ENCODE results near the gene KRTAP10-5. TPM values are rescaled to one million over a fixed set of nuclear protein-coding genes. Genes with fewer than 3 reads are reported as not detected.

KRTAP10-5 gene
- total and polyA plus RNA-seq, 9 of the 15 experiments (the other 6 are each of a cell fraction or from before 2014, with no cell fraction given): not detected

DNA sequence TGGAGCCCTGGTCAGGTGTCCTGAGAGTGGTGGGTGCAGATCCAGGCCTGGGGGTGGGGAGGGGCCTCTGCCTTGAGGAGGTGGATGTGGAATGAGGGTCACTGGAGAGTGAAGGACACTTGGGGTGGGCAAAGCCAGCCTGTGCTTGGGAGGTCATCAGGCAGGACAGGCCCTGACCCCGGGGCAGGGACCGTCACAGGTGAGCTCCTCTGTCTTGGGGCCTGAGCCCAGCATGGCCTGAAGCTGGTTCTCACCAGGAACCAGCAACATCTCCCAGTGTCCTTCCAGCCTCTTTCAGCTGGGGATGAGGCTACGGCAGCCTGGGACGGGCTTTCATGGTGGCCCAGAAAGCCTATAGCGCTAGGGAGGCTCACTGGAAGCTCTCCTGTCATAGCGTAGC is 28.3 kb downstream of the KRTAP10-5 start:
- in situ Hi-C loops (cut with MboI): no loop called here
- DNase-seq (ENCODE audit: extremely low read depth in 1 of 4, low spot score in 3 of 4): no peak

More for the DNA sequence above, 28.3 kb downstream of the KRTAP10-5 start:
- Histone ChIP-seq H3K9me1 (ENCODE audit: control insufficient read depth, insufficient read depth, low read length) (no peaks in the 10 kb centered on the region), H3K4me2 (ENCODE audit: insufficient read depth, low read length) (no peak overlapping the region), H3K79me2 (ENCODE audit: control insufficient read depth, insufficient read depth, low read length) (no peaks in the 10 kb centered on the region), H4K20me1 (replicated peaks; ENCODE audit: control insufficient read depth, insufficient read depth, low read length) (0 out of 2 replicates have a peak, but pooled peaks cover 2% of the 10 kb centered on the region), H3K27me3 (ENCODE audit: control insufficient read depth in 2 of 2, insufficient read depth in 2 of 2, low read length in 2 of 2) (peaks cover 42 to 66% of the 10 kb centered on the region in 2 experiments), H3K27ac (ENCODE audit: extremely low read depth, low read depth, low read length) (no peak overlapping the region), H3K9me3 (replicated peaks; ENCODE audit: control insufficient read depth, insufficient read depth, low read depth, low read length) (no peaks in the 10 kb centered on the region), H2AFZ (ENCODE audit: low read depth, low read length) (no peak overlapping the region), H3K4me1 (replicated peaks in 1 of 2; ENCODE audit: control insufficient read depth in 2 of 2, insufficient read depth in 2 of 2, low read length in 2 of 2) (peaks cover 0 to 4% of the 10 kb centered on the region in 2 experiments; a peak in 1 of 5 replicates), H3K36me3 (ENCODE audit: control insufficient read depth, insufficient read depth, low read length) (no peaks in the 10 kb centered on the region), H3K4me3 (no peak overlapping the region), H3K9ac (ENCODE audit: insufficient read depth in 1 of 2, low read depth in 2 of 2, low read length in 2 of 2) (no peak overlapping the region)
- ChIA-PET POLR2A (no interaction called here), CTCF (ENCODE audit: low intra/inter-chr PET ratio) (no interaction called here)
- TF ChIP-seq ZNF384 (IDR thresholded peaks at IDR 0.05; ENCODE audit: low read depth, low read length): no peak
- no peak for TF ChIP-seq KAT7 (CRISPR knock-in tag; IDR thresholded peaks at IDR 0.05; ENCODE audit: borderline replicate concordance)
- TF ChIP-seq KLF13 (tag; IDR thresholded peaks at IDR 0.05; ENCODE audit: borderline replicate concordance, low read depth): no peak
- TF ChIP-seq ZNF217 (CRISPR knock-in tag; IDR thresholded peaks at IDR 0.05): no peak
- TF ChIP-seq KAT8 (IDR thresholded peaks at IDR 0.05; ENCODE audit: low read depth): no peak
- no peak for TF ChIP-seq ETV1 (tag; conservative IDR thresholded peaks at IDR 0.05; ENCODE audit: low read depth)
- no peak for TF ChIP-seq CHD2 (IDR thresholded peaks at IDR 0.05; ENCODE audit: low read depth, low read length)
- no peak for TF ChIP-seq IRF2 (CRISPR knock-in tag; IDR thresholded peaks at IDR 0.05)
- no peak for TF ChIP-seq POLR3G (IDR thresholded peaks at IDR 0.05; ENCODE audit: extremely low read depth, insufficient read length, insufficient replicate concordance)
- TF ChIP-seq ILF3 (IDR thresholded peaks at IDR 0.05; ENCODE audit: borderline replicate concordance): no peak
- TF ChIP-seq, protein P1, sequence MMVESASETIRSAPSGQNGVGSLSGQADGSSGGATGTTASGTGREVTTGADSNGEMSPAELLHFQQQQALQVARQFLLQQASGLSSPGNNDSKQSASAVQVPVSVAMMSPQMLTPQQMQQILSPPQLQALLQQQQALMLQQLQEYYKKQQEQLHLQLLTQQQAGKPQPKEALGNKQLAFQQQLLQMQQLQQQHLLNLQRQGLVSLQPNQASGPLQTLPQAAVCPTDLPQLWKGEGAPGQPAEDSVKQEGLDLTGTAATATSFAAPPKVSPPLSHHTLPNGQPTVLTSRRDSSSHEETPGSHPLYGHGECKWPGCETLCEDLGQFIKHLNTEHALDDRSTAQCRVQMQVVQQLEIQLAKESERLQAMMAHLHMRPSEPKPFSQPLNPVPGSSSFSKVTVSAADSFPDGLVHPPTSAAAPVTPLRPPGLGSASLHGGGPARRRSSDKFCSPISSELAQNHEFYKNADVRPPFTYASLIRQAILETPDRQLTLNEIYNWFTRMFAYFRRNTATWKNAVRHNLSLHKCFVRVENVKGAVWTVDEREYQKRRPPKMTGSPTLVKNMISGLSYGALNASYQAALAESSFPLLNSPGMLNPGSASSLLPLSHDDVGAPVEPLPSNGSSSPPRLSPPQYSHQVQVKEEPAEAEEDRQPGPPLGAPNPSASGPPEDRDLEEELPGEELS (CRISPR knock-in tag; IDR thresholded peaks at IDR 0.05; ENCODE audit: borderline replicate concordance): no peak
- TF ChIP-seq HCFC1 (IDR thresholded peaks at IDR 0.05; ENCODE audit: low read depth, low read length): no peak
- TF ChIP-seq BRF1 (IDR thresholded peaks at IDR 0.05; ENCODE audit: borderline replicate concordance, extremely low read depth, insufficient read length): no peak
- TF ChIP-seq NRF1 (conservative IDR thresholded peaks at IDR 0.05 in 1 of 2, IDR thresholded peaks at IDR 0.05 in 1 of 2): no peak
- TF ChIP-seq BRD9 (IDR thresholded peaks at IDR 0.05; ENCODE audit: low read depth, partially characterized antibody): no peak
- TF ChIP-seq CREM (IDR thresholded peaks at IDR 0.05; ENCODE audit: low read depth): no peak
- TF ChIP-seq ELF4 (CRISPR knock-in tag; IDR thresholded peaks at IDR 0.05): no peak
- no peak for TF ChIP-seq NR2F6 (CRISPR knock-in tag; IDR thresholded peaks at IDR 0.05)
- no peak for TF ChIP-seq ETV5 (CRISPR knock-in tag; IDR thresholded peaks at IDR 0.05; ENCODE audit: low read depth)
- no TSS peak for BruUV-seq (replicated peaks)
- no peak for ATAC-seq
- intact Hi-C loops (cut with micrococcal nuclease): no loop called here
- no peak for FAIRE-seq
- 3% methylated on average over 6 of the region's 6 CpGs for WGBS (ENCODE audit: insufficient coverage, low coverage, missing lambda C conversion rate)
